SJSA1 (cell line): ENCODE measurements around the gene LCN6. TPM values are rescaled to one million over a fixed set of nuclear protein-coding genes. Genes with fewer than 3 reads are reported as not detected.
"Not testable (repeated sequence)": the region's sequence is repeated elsewhere in the genome, so short reads cannot be mapped to it uniquely, and the experiment has no call there.

Experiments used
- DNase-seq, 2 experiments: peaks; one replicate each; pipeline ENCODE4 v3.0.0-alpha.2; 2015 to 2020; ENCODE audit warnings: low spot score in 2 of 2, low read depth in 1 of 2
- H3K27ac ChIP-seq: fragments of 250-450 bp; sonication (Bioruptor Pico); 2 replicates; pipeline ENCODE4 v1.5.1; 2020; ENCODE audit warnings: mild to moderate bottlenecking, moderate library complexity
- H3K27me3 ChIP-seq: fragments of 250-450 bp; sonication (Bioruptor Pico); replicated peaks from 2 replicates; pipeline ENCODE4 v1.5.1; 2020; ENCODE audit warnings: mild to moderate bottlenecking, moderate library complexity
- H3K36me3 ChIP-seq: fragments of 250-450 bp; sonication (Bioruptor Pico); 2 replicates; pipeline ENCODE4 v1.5.1; 2020; ENCODE audit warnings: mild to moderate bottlenecking
- H3K4me1 ChIP-seq: fragments of 250-450 bp; sonication (Bioruptor Pico); replicated peaks from 2 replicates; pipeline ENCODE4 v1.6.1; 2021; ENCODE audit warnings: mild to moderate bottlenecking
- H3K4me3 ChIP-seq: fragments of 250-450 bp; sonication (Bioruptor Pico); 2 replicates; pipeline ENCODE4 v1.5.1; 2020; ENCODE audit warnings: mild to moderate bottlenecking
- H3K9me3 ChIP-seq: fragments of 250-450 bp; sonication (Bioruptor Pico); replicated peaks from 2 replicates; pipeline ENCODE4 v1.5.1; 2020; ENCODE audit warnings: mild to moderate bottlenecking
- total RNA-seq: library from RNA; depleted of rRNA; stranded (reverse); fragments of >200 nt; shearing (Covaris generic); gene quantifications from 2 replicates; pipeline ENCODE4 v1.2.3, GENCODE V29; 2014

Gene LCN6
- total RNA-seq, 1 experiment from 2014 or later = not detected

GRCh38 chr9:136760424-136760823 lies 12.1 kb upstream of the LCN6 start:
- DNase-seq = no peak
- no peaks in the 10 kb centered on the region for H3K9me3 ChIP-seq
- no peaks in the 10 kb centered on the region for H3K4me1 ChIP-seq
- no peaks in the 10 kb centered on the region for H3K36me3 ChIP-seq
- H3K27me3 ChIP-seq = 0 out of 2 replicates have a peak, but pooled peaks cover 7% of the 10 kb centered on the region
- no peak overlapping the region for H3K4me3 ChIP-seq
- no peak overlapping the region for H3K27ac ChIP-seq

- Histone ChIP-seq H3K4me1 (no peaks in the 10 kb centered on the region), H3K9me3 (no peaks in the 10 kb centered on the region), H3K36me3 (no peaks in the 10 kb centered on the region), H3K27ac (no peak overlapping the region), H3K27me3 (0 out of 2 replicates have a peak, but pooled peaks cover 7% of the 10 kb centered on the region), H3K4me3 (no peak overlapping the region)
- DNase-seq = no peak
Measured at GRCh38 chr9:136759436-136760325, 11.4 kb upstream of the LCN6 start.

DNA sequence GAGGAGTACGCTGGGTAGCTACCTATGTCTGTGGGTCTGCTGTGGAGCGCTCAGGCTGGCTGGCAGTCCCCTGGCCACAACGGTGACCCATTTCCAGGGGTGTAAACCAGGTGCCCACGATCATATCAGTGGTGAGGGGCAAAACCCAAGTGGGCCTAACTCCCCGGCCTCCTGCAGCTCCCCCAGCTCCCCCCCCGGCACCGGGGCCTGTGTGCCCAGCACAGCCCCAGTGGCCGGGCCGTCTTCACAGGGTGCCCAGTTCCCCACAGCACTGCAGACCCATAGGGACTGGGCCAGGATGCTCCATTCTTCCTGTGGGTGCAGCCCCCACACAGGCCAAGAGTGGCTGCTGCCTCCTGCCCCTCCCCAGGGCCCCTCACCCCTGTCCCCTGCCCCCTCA lies 10.7 kb upstream of the LCN6 start:
- 0 out of 2 replicates have a peak, but pooled peaks cover 7% of the 10 kb centered on the region for H3K27me3 ChIP-seq
- H3K9me3 ChIP-seq = no peaks in the 10 kb centered on the region
- H3K36me3 ChIP-seq = no peaks in the 10 kb centered on the region
- no peak overlapping the region for H3K4me3 ChIP-seq
- no peak overlapping the region for H3K27ac ChIP-seq
- no peak for DNase-seq
- H3K4me1 ChIP-seq = no peaks in the 10 kb centered on the region

DNA sequence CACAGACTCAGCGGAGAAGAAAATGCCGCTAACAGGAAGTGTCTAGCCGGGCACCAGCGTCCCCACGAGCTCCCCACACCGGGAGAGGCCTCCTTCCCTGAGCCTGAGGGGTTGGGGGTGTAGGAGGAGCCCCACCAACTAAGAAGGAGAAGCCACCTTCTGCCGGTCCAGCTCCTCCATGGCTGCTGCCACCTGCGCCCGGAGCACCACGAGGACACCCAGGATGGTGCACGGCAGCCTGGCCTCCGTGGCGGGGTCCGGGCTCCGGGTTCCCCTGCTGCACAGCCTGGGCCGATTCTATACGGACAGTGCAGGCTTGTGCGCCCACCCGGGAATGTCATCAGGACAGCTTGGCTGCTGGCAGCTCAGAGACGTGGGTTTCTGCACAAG lies 9.4 kb upstream of the LCN6 start:
- H3K27ac ChIP-seq = no peak overlapping the region

GRCh38 chr9:136757328-136757727 lies 9.0 kb upstream of the LCN6 start:
- DNase-seq = no peak
- H3K9me3 ChIP-seq = no peaks in the 10 kb centered on the region
- 0 out of 2 replicates have a peak, but pooled peaks cover 3% of the 10 kb centered on the region for H3K27me3 ChIP-seq
- no peaks in the 10 kb centered on the region for H3K4me1 ChIP-seq
- no peak overlapping the region for H3K27ac ChIP-seq
- H3K4me3 ChIP-seq = no peak overlapping the region
- H3K36me3 ChIP-seq = no peaks in the 10 kb centered on the region

More for the DNA sequence above, 9.4 kb upstream of the LCN6 start:
- H3K4me1 ChIP-seq = no peaks in the 10 kb centered on the region
- H3K36me3 ChIP-seq = no peaks in the 10 kb centered on the region
- 0 out of 2 replicates have a peak, but pooled peaks cover 3% of the 10 kb centered on the region for H3K27me3 ChIP-seq
- DNase-seq = no peak
- H3K9me3 ChIP-seq = no peaks in the 10 kb centered on the region
- H3K4me3 ChIP-seq = no peak overlapping the region

GRCh38 chr9:136756836-136757235 lies 8.5 kb upstream of the LCN6 start:
- Histone ChIP-seq H3K27me3 (peaks cover 3% of the 10 kb centered on the region; the same call in 1 of the 2 replicates), H3K4me1 (no peaks in the 10 kb centered on the region), H3K36me3 (no peaks in the 10 kb centered on the region), H3K4me3 (no peak overlapping the region), H3K27ac (no peak overlapping the region), H3K9me3 (peaks cover 2% of the 10 kb centered on the region; the same call in 1 of the 2 replicates)
- no peak for DNase-seq

DNA sequence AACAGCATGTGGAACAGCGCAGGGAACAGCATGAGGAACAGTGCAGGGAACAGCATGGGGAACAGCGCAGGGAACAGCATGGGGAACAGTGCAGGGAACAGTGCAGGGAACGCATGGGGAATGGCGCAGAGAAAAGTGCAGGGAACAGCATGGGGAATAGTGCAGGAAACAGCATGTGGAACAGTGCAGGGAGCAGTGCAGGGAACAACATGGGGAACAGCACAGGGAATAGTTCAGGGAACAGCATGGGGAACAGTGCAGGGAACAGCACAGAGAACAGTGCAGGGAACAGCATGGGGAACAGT lies 7.8 kb upstream of the LCN6 start:
- Histone ChIP-seq H3K27ac (no peak overlapping the region), H3K4me1 (no peaks in the 10 kb centered on the region), H3K27me3 (peaks cover 3% of the 10 kb centered on the region; the same call in 1 of the 2 replicates), H3K9me3 (peaks cover 6% of the 10 kb centered on the region; the same call in 1 of the 2 replicates), H3K4me3 (no peak overlapping the region), H3K36me3 (no peaks in the 10 kb centered on the region)
- DNase-seq = no peak

- DNase-seq, H3K27me3 ChIP-seq, H3K4me3 ChIP-seq, H3K36me3 ChIP-seq, H3K4me1 ChIP-seq, H3K9me3 ChIP-seq, H3K27ac ChIP-seq: not testable (repeated sequence)
Measured at GRCh38 chr9:136755302-136756133, 7.2 kb upstream of the LCN6 start.

- Histone ChIP-seq H3K4me1 (no peaks in the 10 kb centered on the region), H3K27ac (no peak overlapping the region), H3K4me3 (no peak overlapping the region), H3K9me3 (peaks cover 6% of the 10 kb centered on the region; the same call in 1 of the 2 replicates), H3K27me3 (peaks cover 3% of the 10 kb centered on the region), H3K36me3 (no peaks in the 10 kb centered on the region)
- DNase-seq = no peak
Measured at GRCh38 chr9:136754626-136755301, 6.4 kb upstream of the LCN6 start.

DNA sequence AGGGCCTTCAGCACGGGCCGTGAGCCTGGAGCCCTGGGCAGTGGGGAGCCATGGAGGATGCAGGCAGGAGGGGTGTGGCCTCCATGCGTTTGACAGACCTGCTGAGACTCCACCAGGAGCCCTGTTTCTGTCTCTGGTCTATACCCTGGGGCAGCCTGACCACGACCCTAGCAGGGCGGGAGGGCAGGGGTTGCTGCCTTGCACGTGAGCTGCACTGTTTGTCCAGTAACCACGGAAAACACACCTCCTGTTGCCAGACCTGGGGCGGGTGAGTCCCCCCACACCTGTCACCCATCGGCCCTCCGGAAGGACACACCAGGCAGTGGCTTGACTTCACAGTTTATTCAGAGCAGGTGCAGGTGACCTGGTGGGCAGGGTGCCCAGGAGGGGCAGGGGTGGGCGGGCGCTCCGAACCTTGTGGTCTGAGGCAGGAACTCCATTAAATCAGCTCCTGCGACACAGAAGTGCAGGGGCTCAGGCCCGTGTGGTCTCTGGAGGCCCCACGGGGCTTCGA lies 5.8 kb upstream of the LCN6 start:
- Histone ChIP-seq H3K27ac (no peak overlapping the region), H3K9me3 (peaks cover 6% of the 10 kb centered on the region; the same call in 1 of the 2 replicates), H3K27me3 (peaks cover 3% of the 10 kb centered on the region), H3K4me3 (no peak overlapping the region), H3K4me1 (no peaks in the 10 kb centered on the region), H3K36me3 (no peaks in the 10 kb centered on the region)
- DNase-seq = no peak

- Histone ChIP-seq H3K4me1 (no peaks in the 10 kb centered on the region), H3K27me3 (peaks cover 5% of the 10 kb centered on the region)
Measured at GRCh38 chr9:136753371-136754058, 5.2 kb upstream of the LCN6 start.

DNA sequence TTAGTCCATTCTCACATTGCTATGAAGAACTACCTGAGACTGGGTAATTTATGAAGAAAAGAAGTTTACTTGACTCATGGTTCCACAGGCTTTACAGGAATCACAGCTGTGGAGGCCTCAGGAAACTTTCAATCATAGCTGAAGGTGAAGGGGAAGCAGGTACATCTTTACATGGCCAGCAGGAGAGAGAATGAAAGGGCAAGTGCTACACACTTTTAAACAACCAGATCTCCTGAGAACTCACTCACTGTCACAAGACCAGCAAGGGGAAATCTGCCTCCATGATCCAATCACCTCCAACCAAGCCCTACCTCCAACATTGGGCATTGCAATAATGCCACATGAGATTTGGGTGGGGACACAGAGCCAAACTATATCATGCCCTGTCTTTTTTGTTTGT lies 3.5 kb upstream of the LCN6 start:
- no peaks in the 10 kb centered on the region for H3K36me3 ChIP-seq
- H3K27ac ChIP-seq = no peak overlapping the region
- H3K27me3 ChIP-seq = peaks cover 6% of the 10 kb centered on the region
- H3K9me3 ChIP-seq = peaks cover 6% of the 10 kb centered on the region; the same call in 1 of the 2 replicates
- H3K4me3 ChIP-seq = no peak overlapping the region
- H3K4me1 ChIP-seq = no peaks in the 10 kb centered on the region
- DNase-seq = no peak

More at GRCh38 chr9:136753371-136754058, 5.2 kb upstream of the LCN6 start:
- DNase-seq = no peak
- Histone ChIP-seq H3K36me3 (no peaks in the 10 kb centered on the region), H3K4me3 (no peak overlapping the region), H3K9me3 (peaks cover 6% of the 10 kb centered on the region; the same call in 1 of the 2 replicates), H3K27ac (no peak overlapping the region)

- no peak for DNase-seq
- Histone ChIP-seq H3K27ac (no peak overlapping the region), H3K9me3 (peaks cover 6% of the 10 kb centered on the region; the same call in 1 of the 2 replicates), H3K27me3 (peaks cover 11% of the 10 kb centered on the region), H3K36me3 (no peaks in the 10 kb centered on the region), H3K4me1 (no peaks in the 10 kb centered on the region), H3K4me3 (no peak overlapping the region)
Measured at GRCh38 chr9:136751244-136751643, 2.9 kb upstream of the LCN6 start.
